Measurements from ENCODE around the gene MS4A6E.
"Not testable (repeated sequence)": the region's sequence is repeated elsewhere in the genome, so short reads cannot be mapped to it uniquely, and the experiment has no call there.

MS4A6E gene, protein sequence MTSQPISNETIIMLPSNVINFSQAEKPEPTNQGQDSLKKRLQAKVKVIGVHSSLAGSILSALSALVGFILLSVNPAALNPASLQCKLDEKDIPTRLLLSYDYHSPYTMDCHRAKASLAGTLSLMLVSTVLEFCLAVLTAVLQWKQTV

GRCh38 chr11:60326955-60327354 lies at the start of gene MS4A6E:
MS4A6E (plus strand) TSS chr11:60327255; CDS start chr11:60334896, 7,641 bp downstream.
- no peak for DNase-seq (ENCODE audit: low read depth in 2 of 2)

GRCh38 chr11:60280412-60280811 lies 46.6 kb upstream of the MS4A6E start, which contains the start of gene MS4A4A:
MS4A4A (plus strand) TSS chr11:60280666; CDS start chr11:60280676, 10 bp downstream.
- DNase-seq (ENCODE audit: low read depth in 2 of 2): no peak

- DNase-seq (ENCODE audit: low read depth in 2 of 2): no peak
Observed at GRCh38 chr11:60281485-60281884, 45.6 kb upstream of the MS4A6E start.

- no peak for DNase-seq (ENCODE audit: low read depth in 2 of 2)
Observed at GRCh38 chr11:60282286-60282685, 44.8 kb upstream of the MS4A6E start.

GRCh38 chr11:60285411-60286126 lies 41.5 kb upstream of the MS4A6E start:
- DNase-seq (ENCODE audit: low read depth in 2 of 2): not testable (repeated sequence)

DNA sequence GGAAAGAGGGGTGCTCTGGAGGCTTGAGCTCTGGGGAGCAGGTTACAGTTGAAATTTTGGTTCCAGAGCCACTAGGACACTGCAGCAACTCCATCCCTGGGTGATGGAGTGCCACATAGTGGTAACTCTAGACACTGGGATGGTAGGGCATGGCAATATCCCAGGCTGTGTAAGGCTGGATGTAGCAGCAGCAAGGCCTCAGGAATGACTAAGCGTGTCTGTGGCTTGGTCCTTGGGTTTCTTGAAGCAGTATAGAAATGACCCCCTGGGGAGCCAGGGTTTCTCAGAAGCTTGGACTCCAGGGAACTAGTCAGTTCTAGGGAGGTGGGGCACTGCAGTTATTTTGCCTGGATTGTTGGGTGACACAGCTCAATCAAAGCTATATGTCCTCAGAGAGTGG lies 38.5 kb upstream of the MS4A6E start:
- DNase-seq (ENCODE audit: low read depth in 2 of 2): no peak

DNA sequence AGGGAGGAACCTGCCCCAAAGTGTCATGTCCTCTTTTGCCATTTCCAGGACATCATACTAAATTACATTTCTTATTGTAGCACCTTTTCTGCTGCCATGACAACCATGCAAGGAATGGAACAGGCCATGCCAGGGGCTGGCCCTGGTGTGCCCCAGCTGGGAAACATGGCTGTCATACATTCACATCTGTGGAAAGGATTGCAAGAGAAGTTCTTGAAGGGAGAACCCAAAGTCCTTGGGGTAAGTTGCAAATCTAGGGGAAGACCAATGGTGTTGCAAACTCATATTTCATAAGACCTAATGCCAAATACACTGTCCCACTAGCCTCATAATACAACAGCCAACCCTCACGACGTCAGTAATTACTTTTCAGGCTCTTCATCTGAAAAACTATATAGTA lies 34.9 kb upstream of the MS4A6E start:
- no peak for DNase-seq (ENCODE audit: low read depth in 2 of 2)

DNA sequence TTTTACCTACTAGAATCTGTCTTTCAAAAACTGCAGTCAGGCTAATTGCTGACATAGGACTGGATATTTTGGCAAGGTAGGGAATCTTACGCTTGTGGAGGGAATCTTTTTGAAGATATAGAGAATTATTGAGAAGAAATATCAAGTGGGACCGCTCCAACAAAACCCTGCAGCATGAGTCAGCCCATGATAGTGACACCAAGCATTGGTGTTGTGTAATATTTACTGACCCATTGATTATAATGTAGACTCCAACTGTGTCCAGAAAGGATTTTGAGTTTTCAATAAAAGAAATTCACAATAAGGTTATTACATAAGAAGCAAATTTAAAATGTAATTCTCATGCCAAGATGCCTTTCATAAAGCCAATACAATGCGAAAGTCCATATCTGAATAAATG lies 25.9 kb upstream of the MS4A6E start:
- DNase-seq (ENCODE audit: low read depth in 2 of 2): no peak

GRCh38 chr11:60301884-60302283 lies 25.2 kb upstream of the MS4A6E start:
- not testable (repeated sequence) for DNase-seq (ENCODE audit: low read depth in 2 of 2)

- no peak for DNase-seq (ENCODE audit: low read depth in 2 of 2)
Observed at GRCh38 chr11:60303661-60304060, 23.4 kb upstream of the MS4A6E start.

- no peak for DNase-seq (ENCODE audit: low read depth in 2 of 2)
Observed at GRCh38 chr11:60305906-60306619, 21.0 kb upstream of the MS4A6E start.

- DNase-seq (ENCODE audit: low read depth in 2 of 2): no peak
Observed at GRCh38 chr11:60307507-60308195, 19.4 kb upstream of the MS4A6E start.

DNA sequence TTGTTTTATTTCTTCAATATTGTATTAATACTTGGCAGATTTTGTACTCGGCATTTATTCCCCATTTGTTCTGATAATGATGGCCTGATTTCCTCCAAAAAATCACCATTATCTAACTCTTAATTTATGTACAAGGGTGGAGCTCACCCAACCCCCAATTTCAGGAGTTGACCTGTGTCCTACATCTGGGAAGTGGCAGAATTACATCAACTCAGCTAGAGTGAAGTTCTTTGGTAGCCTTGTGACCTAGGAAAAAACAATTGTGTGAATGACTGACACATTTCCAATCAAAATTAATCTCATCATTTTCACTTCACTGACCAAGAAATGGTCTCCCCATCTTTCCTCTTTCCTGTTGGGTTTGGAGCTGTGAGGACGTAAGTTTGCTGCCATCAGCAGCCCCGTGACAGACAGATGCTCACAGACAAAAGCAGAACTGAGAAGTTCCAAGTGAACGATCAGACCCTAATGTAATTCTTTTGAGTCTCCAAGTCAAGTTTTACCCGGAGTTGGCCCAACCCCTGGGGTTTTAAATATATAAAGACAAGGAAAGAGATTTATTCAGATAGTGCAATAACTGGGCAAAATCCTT lies 16.6 kb upstream of the MS4A6E start:
- no peak for DNase-seq (ENCODE audit: low read depth in 2 of 2)

DNA sequence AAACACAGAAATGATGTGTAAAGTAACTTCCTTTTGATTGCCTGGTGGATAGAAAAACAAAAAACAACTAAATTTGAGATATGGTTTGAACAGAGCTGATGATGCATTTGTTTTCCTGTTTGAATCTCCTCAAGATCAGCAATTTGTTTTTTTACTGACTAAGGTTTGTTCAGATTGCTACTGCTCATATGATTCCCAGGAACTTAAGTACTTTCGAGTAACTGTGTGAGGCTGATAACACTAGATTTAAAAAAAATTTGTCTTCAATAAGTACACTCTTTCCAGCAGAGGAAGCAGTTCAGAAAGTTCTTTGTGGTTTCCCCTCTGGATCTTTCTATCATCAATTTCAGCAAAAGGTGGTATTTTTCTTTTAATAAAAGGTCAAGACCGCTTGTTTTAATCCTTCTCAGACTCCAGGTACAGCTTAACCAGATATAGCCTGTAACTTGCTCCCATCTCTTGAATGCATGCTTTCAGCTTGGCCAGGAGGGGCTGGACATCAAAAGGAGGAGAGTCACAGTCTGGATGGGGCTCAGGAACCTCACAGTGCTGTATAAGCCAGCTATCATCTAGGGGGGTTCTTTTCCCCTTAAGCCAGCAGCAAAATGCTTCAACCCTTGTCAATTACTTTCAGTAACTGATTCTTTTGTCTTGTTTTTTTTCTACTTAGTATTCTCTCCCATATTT lies 12.3 kb upstream of the MS4A6E start:
- DNase-seq (ENCODE audit: low read depth in 2 of 2): no peak

DNA sequence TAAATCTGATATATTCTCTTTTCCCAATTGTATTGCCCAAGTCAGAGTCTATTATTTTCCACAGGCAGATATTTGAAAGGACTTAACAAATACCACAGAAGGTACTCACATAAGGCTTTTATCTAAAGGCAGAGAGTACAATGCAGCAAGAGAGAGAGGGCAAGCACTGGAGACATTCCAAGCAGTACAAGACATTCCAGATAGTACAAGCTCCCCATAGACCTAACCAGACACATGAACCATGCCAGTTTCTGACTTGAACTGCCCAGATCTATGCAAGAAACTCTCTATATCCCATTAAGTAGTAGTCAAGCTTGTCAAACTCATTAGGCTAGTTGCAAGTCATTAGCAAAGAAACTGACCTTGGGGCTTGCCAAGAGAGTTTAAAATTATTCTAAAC lies 11.2 kb upstream of the MS4A6E start:
- no peak for DNase-seq (ENCODE audit: low read depth in 2 of 2)

DNA sequence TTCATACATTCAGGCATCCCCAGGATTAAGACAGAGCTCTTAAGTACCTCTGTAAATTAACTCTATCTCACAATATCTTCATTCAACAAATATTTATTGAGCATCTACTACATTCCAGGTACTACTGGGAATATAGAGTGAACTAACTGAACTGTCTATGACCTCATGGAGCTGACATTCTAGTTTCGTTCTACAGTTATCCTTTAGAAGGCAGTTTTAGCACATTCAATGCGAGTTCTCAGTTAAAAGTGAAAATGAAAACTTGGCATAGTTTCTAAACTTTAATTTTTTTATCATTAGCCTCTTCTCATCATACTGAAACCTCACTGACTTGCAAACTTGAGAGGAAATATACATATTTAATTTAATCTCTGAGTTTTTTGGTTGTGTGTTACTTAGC lies 10.7 kb upstream of the MS4A6E start:
- DNase-seq (ENCODE audit: low read depth in 2 of 2): no peak

DNA sequence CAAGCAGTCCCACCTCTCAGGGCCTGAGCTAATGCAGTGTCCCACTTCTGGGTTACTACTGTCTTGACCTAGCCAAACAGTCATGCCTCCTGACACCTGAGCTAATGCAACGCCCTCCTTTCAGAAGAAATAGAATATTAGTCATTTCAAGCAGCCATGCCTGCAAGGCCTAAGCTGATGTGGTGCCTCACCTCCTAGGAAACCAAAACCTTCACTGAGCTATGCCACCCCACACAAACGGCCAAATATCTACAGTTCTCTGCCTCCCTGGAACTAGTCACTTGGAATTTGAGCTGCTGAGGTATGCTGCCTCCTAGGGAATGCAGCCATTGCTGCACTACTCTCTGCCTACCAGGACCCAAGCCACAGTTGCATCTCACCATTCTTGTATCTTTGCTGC lies 8.3 kb upstream of the MS4A6E start:
- DNase-seq (ENCODE audit: low read depth in 2 of 2): no peak

GRCh38 chr11:60321051-60321450 lies 6.0 kb upstream of the MS4A6E start:
- no peak for DNase-seq (ENCODE audit: low read depth in 2 of 2)

GRCh38 chr11:60328460-60328859 lies 1.4 kb downstream of the MS4A6E start:
- DNase-seq (ENCODE audit: low read depth in 2 of 2): no peak

- DNase-seq (ENCODE audit: low read depth in 2 of 2): no peak
Observed at GRCh38 chr11:60332846-60333245, 5.8 kb downstream of the MS4A6E start.

DNA sequence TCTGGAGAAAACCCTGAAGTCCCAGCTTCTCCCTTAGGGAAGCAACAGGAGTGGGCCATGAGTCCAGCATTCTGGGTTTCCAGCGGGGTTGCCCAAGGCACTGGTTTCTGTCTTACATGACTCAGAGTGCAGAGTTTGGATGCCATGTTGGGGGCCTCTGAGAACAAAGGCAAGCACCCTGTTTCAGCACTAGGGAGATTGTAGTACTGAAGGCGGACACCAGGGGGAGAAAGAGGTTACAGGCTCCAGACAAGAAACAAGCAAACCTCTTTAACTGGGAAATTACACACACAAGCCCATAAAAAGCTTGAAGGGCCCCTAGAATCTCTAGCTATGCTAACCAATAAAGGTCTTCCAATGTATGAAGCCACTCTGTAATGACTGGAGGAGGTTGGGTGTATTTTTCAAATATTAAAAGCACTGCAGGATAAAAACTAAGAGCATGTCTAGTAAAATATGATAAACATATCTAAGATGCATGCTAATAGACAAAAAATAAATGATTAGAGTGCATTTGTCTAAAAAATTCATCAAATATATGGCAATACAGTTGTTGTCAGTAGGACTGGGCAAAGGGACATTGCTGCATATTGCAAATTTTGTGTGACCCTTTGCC lies 7.1 kb downstream of the MS4A6E start:
- peak; percentile 30 to 53 for DNase-seq (ENCODE audit: low read depth in 2 of 2)
